Astrocyte of the spinal cord (primary cell): ENCODE measurements around the gene RHOBTB1.

Source experiments
- DNase-seq: peaks from one replicate; pipeline ENCODE4 v3.0.0; 2011; ENCODE audit warnings: low read depth, low spot score
- H3K4me3 ChIP-seq: 2 replicates; pipeline ENCODE4 v1.5.1; 2011; ENCODE audit warnings: low read depth, mild to moderate bottlenecking, low read length, moderate library complexity
- in situ Hi-C: cut with HindIII; loops from 2 replicates; pipeline ENCODE4 v1.10.0; 2017; ENCODE audit warnings: low sequenced_read_pairs
- TF ChIP-seq, protein P1 (sequence below): IDR thresholded peaks from 2 replicates; pipeline ENCODE4 v1.5.1; 2012; ENCODE audit warnings: low read depth, mild to moderate bottlenecking, low read length, inconsistent platforms

Gene RHOBTB1

DNA sequence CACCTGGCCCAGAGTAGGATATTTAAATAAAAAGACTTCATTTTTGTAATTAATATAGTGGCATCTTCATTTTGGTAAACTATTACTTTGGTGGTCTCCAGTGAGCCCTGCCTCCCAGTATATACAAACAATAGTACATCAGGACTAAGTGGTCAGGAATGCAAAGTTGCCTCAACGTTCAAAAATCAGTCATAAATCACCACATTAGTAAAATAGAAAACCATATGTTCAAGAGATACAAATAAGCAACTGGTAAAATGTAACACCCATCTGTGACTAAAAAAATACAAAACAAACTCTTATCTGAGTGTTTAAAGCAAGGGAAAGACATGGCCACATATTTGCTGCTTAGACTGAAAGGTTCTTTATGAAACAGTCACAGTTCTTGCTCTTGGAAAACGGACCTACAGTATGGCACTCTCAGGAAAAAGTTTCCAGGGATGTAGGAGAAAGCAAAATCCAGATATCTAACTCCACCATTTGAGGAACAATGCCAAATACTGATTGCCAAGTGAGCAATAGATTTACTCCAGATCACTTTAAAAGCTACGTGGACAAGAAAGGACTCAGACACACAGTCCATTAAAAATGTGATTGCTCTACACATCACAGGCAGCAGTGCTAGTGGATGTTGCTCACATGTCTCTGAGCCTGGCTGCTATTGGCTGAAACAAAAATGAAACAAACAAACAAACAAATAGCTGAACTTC, 15.1 kb upstream of the RHOBTB1 start:
- in situ Hi-C loops: no loop called here
- TF ChIP-seq, protein P1, sequence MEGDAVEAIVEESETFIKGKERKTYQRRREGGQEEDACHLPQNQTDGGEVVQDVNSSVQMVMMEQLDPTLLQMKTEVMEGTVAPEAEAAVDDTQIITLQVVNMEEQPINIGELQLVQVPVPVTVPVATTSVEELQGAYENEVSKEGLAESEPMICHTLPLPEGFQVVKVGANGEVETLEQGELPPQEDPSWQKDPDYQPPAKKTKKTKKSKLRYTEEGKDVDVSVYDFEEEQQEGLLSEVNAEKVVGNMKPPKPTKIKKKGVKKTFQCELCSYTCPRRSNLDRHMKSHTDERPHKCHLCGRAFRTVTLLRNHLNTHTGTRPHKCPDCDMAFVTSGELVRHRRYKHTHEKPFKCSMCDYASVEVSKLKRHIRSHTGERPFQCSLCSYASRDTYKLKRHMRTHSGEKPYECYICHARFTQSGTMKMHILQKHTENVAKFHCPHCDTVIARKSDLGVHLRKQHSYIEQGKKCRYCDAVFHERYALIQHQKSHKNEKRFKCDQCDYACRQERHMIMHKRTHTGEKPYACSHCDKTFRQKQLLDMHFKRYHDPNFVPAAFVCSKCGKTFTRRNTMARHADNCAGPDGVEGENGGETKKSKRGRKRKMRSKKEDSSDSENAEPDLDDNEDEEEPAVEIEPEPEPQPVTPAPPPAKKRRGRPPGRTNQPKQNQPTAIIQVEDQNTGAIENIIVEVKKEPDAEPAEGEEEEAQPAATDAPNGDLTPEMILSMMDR: no peak
- peak; percentile 47 for DNase-seq
- no peak overlapping the region for H3K4me3 ChIP-seq

DNA sequence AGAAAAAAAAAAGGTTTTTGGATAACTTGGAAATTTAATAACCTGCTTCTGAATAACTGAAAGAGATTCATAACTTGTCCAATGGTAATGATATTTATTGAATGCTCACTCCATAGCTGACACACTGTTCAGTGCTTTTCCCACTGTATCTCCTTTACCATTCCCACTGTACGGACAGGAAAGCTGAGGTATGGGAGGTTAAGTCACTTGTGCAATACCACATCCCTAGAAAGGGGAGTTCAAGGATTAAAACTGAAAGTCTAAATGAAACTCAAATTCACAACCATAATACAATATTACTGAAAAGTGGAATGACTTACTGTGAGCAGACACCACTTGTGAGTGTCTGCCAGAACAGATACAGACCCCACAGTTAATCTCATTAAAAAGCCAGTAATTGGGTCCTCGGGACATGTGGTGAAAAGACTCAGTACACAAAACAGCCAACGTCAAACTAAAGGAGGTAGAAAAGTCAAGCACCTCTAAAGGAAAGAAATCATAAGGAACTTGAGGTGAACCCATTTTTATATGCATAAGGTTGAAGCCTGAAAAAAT, 13.8 kb upstream of the RHOBTB1 start:
- H3K4me3 ChIP-seq: no peak overlapping the region
- no peak for DNase-seq
- TF ChIP-seq, protein P1: no peak
- in situ Hi-C loops: no loop called here

DNA sequence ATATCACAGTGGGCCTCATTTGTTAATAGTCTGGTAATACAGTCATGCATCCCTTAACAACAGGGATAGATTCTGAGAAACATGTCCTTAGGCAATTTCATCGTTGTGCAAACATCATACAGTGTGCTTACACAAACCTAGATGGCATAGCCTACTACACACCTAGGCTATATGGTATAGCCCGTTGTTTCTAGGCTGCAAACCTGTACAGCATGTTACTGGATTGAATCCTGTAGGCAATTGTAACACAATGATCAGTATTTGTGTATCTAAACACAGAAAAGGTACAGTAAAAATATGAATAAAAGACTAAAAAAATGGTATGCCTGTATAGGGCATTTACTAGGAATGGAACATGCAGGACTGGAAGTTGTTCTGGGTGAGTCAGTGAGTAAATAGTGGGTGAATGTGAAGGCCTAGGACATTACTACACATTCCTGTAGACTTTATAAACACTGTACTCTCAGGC, 12.0 kb upstream of the RHOBTB1 start:
- peak; percentile 78 for DNase-seq
- in situ Hi-C loops: no loop called here
- H3K4me3 ChIP-seq: no peak overlapping the region
- TF ChIP-seq, protein P1: no peak

DNA sequence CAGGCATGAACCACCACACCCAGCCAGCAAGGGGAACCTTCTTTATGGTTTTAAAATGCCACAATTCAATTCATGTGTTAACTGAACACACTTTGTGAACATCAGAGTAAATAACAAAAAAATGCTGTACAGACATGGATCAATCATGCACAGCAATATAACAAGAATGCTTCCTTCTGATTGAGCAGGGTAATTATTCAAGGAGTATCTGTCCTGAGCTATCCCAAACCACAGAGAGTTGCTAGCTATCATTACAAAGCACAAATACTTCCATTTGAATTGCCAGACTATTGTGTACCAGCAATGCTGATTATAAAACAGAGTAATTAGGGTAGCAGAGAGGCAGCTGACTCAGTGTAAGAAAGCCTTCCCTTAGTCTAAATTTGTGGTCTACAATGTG, 11.3 kb upstream of the RHOBTB1 start:
- no peak for DNase-seq
- in situ Hi-C loops: no loop called here
- H3K4me3 ChIP-seq: no peak overlapping the region
- TF ChIP-seq, protein P1: no peak

DNA sequence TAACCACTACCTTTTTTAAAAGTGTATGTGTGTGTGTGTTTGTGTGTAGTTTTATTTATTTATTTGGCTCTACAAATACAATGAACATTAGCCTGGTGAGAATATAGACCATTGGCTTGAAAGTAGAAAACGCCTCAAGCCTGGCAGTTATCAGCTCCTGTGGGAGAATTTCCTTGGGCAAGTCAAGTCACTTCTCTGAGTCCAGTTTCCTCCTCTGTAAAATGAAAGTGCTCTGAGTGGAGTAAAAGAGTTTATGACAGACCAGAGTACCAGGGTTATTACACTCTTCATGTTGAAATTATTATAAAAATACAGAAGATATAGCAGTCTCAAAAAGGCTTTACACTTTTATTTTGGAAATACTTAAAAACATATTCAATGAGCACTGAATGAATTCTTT, 10.1 kb upstream of the RHOBTB1 start:
- no peak overlapping the region for H3K4me3 ChIP-seq
- in situ Hi-C loops: no loop called here
- TF ChIP-seq, protein P1: no peak
- no peak for DNase-seq

DNA sequence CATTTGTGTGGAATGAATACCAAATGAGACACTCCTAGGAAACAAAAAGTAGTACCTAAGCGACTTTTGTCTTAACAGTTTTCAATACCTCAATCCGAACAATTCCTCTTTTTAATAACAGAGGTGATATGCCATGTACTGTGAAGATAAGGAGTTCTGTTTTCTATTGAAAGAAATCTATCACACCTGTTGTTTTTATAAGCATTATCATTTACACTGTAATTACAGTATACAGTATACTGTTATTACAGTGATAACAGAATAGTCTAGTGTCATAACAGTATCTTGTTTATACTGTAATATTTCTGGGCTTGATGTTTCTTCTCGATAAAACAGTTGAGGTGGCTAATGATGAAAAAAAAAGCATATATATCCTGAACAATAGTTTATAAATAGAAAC, 9.4 kb upstream of the RHOBTB1 start:
- no peak overlapping the region for H3K4me3 ChIP-seq

More for the DNA sequence above, 9.4 kb upstream of the RHOBTB1 start:
- no peak for DNase-seq
- in situ Hi-C loops: no loop called here
- TF ChIP-seq, protein P1: no peak
